Activated CD4-positive, alpha-beta T cell treated with anti-CD3 and anti-CD28 coated beads, Interleukin-2, amount 50 U/mL, for 16 hours (primary cell): Measurements from ENCODE around the gene DDC.
"Not testable (repeated sequence)": the region's sequence is repeated elsewhere in the genome, so short reads cannot be mapped to it uniquely, and the experiment has no call there.

Experiments used
- DNase-seq: peaks from one replicate; pipeline ENCODE4 v3.0.0-alpha.2; 2020

DDC gene

GRCh38 chr7:50479743-50480517 lies 85.3 kb downstream of the DDC start:
- DNase-seq = no peak

DNA sequence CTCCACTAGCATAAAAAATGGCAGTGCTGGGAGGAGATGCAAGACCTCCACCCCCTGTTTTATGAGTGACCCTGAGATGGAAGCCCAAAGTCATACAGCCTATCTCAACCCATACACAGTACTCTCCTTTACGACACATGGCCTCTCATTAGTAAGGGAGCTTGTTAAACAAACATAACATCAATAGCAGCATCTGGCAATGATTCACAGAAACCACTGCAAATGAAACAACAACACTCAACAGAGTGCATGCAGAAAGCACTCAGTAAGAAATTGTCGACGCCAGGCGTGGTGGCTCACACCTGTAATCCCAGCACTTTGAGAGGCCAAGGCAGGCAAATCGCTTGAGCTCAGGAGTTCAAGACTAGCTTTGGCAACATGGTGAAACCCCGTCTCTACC lies 87.6 kb downstream of the DDC start:
- no peak for DNase-seq

GRCh38 chr7:50476953-50477625 lies 88.1 kb downstream of the DDC start:
- no peak for DNase-seq

DNA sequence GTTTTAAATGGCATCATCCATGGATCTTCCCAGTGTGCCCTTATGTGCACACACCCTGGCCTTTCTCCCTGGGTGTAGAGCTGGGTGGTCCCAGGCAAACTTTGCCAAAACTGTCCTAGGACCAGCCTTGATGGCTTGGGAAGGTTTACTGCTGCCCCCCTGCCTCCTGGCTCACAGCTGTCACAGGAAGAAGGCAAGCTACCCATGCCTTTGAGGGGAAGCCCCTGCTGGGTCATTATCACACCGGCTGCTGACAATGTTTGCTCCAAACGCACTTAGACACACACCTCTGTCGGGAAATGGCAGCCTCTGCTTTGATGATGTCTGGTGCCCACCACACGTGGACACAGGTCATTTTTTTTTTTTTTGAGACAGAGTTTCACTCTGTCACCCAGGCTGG lies 89.9 kb downstream of the DDC start:
- peak; percentile 47 for DNase-seq

GRCh38 chr7:50474382-50475160 lies 90.6 kb downstream of the DDC start:
- DNase-seq = peak; percentile 14

DNA sequence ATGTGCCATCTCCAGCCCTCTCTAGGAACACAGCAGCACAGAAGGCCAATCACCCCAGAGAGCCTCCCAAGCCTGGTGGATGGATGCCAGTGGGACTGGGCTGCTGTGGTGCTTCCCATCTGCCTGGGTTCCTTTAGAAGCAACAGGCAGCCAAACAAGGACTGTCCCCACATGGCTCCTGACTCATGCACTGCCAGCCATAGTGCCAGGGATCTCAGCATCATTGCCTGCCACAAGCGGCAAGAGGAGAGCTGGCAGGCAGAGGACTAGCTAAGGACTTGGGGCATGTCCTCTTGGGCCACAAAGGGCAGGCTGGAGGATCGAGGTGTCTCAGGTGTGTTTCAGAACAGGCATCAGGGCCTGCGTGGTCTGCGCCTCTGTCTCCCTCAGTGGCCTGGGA lies 91.7 kb downstream of the DDC start:
- DNase-seq = no peak

- no peak for DNase-seq
Observed at GRCh38 chr7:50472427-50472826, 92.8 kb downstream of the DDC start.

DNA sequence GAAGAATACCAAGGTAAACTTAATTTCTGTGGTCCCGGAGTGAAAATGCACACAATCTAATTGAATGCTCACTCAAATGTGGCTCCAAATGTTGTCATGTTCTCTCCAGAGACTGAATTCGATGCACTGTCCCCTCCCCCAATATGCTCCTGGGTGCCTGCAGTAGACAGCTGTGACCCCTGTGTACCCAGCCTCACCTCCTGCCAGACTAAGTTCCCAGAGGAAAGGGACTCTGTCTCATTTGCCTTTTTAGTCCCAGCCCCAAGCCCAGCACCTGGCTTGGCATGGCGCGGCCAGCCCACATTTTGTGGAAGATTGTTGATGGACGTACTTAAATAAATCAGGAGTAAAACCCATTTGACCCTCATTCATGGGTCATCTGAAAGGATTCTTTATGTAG lies 93.2 kb downstream of the DDC start:
- no peak for DNase-seq

DNA sequence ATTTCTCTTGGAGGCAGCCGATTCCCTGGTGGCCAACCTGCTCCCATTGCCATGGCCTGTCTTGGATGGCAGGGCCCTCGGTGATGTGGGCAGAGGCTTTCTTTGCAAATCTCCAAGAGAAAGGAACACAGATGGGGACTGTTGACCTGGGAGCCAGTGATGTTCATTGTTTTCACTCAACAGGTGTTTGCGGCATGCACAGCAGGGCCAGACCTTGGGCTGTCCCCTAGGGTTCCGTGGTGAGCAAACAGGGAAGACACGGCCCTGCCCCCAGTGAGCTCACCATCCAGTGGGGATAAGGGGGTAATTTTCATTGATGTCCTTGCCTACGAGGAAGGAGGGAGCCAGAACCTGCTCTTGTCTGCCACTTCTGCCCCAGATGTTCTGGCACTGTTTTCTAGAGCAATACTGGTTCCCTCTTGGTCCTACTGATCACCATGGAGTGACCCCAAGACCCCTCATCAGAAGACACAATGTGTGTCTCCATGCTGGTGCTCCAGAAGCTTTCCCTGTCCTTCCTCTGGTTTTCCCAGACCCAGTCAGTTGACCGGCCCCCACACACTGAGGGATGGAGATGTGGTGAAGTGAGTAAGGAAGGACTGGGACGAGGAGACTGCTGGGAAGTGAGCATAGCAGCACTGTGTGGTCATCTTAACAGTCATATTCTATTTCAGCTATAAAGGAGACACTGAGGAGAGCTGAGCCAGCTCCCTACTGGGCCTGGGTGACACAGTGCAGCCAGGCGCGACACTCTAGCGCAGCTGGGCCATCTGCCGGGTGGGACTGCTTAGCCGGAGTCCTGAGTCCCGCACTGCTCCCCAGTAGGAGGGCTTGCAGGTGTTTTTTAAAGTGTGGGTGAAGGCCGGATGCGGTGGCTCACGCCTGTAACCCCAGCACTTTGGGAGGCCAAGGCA lies 94.7 kb downstream of the DDC start:
- DNase-seq = no peak

- no peak for DNase-seq
Observed at GRCh38 chr7:50469181-50469580, 96.0 kb downstream of the DDC start.

DNA sequence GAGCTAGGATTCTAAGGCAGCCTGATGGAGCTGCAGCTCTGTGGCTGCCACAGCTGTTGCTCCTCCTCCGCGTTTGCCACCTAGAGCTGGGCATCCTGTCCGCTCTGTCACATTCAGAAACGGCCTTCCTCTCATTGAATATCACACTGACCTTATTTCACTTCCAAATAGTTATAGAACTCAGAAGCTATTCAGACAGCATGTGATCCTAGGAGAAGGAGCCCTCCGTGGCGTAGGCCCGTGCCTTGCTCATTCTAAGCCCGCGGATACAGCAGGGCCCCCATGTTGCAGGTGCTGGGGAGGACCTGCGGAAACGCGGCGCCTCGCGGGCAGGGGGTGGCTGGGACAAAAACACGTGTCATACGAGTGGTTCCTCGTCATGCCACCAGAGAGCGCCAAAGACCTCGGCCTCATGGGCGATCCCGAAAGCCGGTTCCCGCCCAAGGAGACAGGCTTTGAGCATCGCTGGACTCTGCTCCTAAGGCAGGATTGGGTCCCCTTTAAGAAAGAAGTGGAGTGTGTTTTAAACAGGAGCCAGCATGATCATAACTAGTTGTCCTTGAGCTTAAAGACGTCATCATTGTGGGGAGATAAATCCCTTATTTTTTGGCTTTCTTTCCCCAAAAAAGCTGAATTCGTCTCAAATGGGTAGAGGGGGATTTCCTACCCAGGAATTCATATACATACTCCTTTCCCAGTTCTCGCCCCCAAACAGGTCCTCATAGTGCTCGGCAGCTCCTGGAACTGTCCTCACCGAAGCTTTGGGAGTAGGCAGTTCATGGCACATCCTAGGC lies 97.2 kb downstream of the DDC start:
- DNase-seq = peak; percentile 88

- DNase-seq = no peak
Observed at GRCh38 chr7:50466815-50467585, 98.2 kb downstream of the DDC start.

- no peak for DNase-seq
Observed at GRCh38 chr7:50463035-50463434, 102.2 kb downstream of the DDC start.

GRCh38 chr7:50462361-50462760 lies 102.8 kb downstream of the DDC start:
- DNase-seq = no peak

DNA sequence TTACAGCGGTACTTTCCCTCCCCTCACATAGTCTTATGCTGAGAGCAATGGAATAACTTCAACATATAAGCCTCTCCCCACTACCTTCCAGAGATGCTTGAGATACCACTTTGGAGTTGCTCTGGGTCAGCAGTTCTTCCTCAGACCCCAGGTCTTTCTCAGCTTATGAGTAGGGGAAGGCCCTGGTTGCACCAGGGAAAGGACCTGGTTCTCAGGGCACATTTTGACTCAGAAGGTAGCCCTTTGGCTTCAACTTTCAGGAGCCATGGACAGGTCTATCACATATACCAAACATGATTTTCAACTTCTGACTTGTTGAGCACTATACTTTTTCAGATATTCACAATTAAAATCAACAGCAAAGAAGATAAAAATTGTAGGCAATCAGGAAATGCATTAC lies 103.5 kb downstream of the DDC start:
- DNase-seq = no peak

GRCh38 chr7:50459183-50459582 lies 106.0 kb downstream of the DDC start:
- not testable (repeated sequence) for DNase-seq

- not testable (repeated sequence) for DNase-seq
Observed at GRCh38 chr7:50458651-50459050, 106.6 kb downstream of the DDC start.

DNA sequence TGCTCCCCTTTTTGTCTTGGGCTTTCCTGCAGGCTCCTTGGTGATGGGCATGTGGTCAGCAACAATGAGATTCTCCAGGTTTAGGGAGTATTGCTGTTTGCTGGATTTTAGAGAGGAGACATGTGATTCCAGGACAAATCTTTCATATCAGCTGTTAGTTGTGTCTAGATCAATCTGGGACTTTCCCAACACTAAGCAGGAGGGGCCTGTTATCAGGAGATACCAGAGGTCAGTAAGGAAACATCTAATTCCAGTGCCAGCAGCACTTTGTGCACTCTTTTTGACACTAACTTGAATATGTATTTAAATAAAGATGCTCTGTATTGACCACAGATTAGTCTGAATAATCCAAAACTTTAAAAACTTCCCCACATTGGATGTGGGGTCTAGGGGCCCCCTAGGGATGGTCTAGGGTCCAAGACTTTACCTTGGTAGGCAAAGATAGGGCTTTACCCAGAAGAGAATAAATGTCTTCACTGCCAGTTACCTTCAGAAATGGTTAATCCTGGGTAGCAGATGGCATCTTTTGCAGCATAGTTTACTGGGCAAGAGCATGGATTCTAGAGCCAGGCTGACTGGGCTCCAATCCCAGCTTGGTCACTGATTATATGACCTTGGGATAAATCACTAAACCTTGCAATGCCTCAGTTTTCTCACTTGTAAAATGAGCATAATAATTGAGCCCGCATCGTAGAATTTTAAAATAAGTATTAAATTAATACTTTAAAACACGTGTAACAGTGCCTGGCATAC lies 108.7 kb downstream of the DDC start:
- no peak for DNase-seq

- DNase-seq = no peak
Observed at GRCh38 chr7:50455658-50456057, 109.5 kb downstream of the DDC start.

DNA sequence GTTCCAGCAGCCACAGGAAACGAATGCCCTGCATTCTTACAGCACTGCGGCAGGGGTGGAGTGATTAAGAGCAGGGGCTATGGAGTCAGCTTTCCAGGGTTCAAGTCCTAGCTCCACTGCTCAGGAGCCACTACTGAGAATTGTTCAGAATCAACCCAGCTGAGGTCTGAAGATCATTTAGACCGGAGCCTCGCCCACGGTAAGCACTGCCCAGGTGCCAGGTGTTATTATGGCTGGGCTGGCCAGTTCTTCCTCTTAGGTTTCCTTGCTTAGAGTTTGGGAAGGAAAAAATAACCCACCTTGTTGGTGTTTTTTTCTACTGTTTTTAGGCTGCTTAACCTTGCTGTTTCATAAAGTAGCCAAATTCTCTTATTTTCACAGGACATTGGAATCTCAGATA lies 110.2 kb downstream of the DDC start:
- no peak for DNase-seq
